T47D (cell line): ENCODE data around the gene SLC48A1.
A peak's percentile ranks its signal among the peaks of the same experiment; 100 is the strongest.
"Not testable (repeated sequence)": the region's sequence is repeated elsewhere in the genome, so short reads cannot be mapped to it uniquely, and the experiment has no call there.

Experiments
- DNase-seq, 2 experiments: peaks; one replicate each; pipeline versions ENCODE4 v3.0.0 to v3.0.0-alpha.2; 2011 to 2012; ENCODE audit warnings: low read depth in 1 of 2, low spot score in 1 of 2
- JUND ChIP-seq: IDR thresholded peaks from 2 replicates; pipeline ENCODE4 v1.6.1; 2012; ENCODE audit warnings: low read depth
- in situ Hi-C: cut with HindIII; loops from 2 replicates; pipeline ENCODE4 v1.10.0; 2016; ENCODE audit warnings: low sequenced_read_pairs, low pct_unique_long_range_greater_than_20kb

SLC48A1 gene

GRCh38 chr12:47811072-47811396 lies 38.0 kb downstream of the SLC48A1 start:
- in situ Hi-C loops: no loop called here
- DNase-seq: no peak

GRCh38 chr12:47811581-47812484 lies 38.8 kb downstream of the SLC48A1 start:
- in situ Hi-C loops: no loop called here
- no peak for TF ChIP-seq JUND
- DNase-seq: no peak

More at GRCh38 chr12:47811072-47811396, 38.0 kb downstream of the SLC48A1 start:
- TF ChIP-seq JUND: no peak

GRCh38 chr12:47812797-47813510 lies 39.9 kb downstream of the SLC48A1 start:
- in situ Hi-C loops: no loop called here
- peak; percentile 83 to 85 for DNase-seq
- no peak for TF ChIP-seq JUND

GRCh38 chr12:47813511-47814196 lies 40.6 kb downstream of the SLC48A1 start:
- no peak for DNase-seq
- in situ Hi-C loops: no loop called here
- no peak for TF ChIP-seq JUND

- no peak for TF ChIP-seq JUND
- in situ Hi-C loops: no loop called here
- no peak for DNase-seq
These were observed 41.6 kb downstream of the SLC48A1 start for GRCh38 chr12:47814539-47815170.

GRCh38 chr12:47815447-47815846 lies 42.4 kb downstream of the SLC48A1 start:
- DNase-seq, in situ Hi-C loops: not testable (repeated sequence)

- in situ Hi-C loops: no loop called here
- no peak for TF ChIP-seq JUND
- no peak for DNase-seq
These were observed 43.6 kb downstream of the SLC48A1 start for GRCh38 chr12:47816403-47817271.

- TF ChIP-seq JUND: no peak
- in situ Hi-C loops: no loop called here
- DNase-seq: no peak
These were observed 44.4 kb downstream of the SLC48A1 start for GRCh38 chr12:47817272-47818006.

GRCh38 chr12:47818007-47818376 lies 45.0 kb downstream of the SLC48A1 start:
- in situ Hi-C loops: no loop called here
- no peak for DNase-seq
- no peak for TF ChIP-seq JUND

- in situ Hi-C loops: no loop called here
- no peak for DNase-seq
- TF ChIP-seq JUND: no peak
These were observed 45.6 kb downstream of the SLC48A1 start for GRCh38 chr12:47818467-47819137.
